Measurements from ENCODE around the gene IGFBPL1. TPM values are rescaled to one million over a fixed set of nuclear protein-coding genes. Genes with fewer than 3 reads are reported as not detected.

IGFBPL1 gene
- polyA plus RNA-seq, 1 donor (not counting 4 experiments of a cell fraction or from before 2014, with no cell fraction given): not detected

- Histone ChIP-seq H3K79me2 (ENCODE audit: control insufficient read depth, insufficient read depth, low read length) (no peaks in the 10 kb centered on the region), H3K27ac (ENCODE audit: control insufficient read depth, insufficient read depth, low read length) (no peak overlapping the region), H3K9ac (ENCODE audit: control insufficient read depth, extremely low read depth, insufficient read depth, low read length) (no peak overlapping the region), H4K20me1 (ENCODE audit: control insufficient read depth, extremely low read depth, insufficient read depth, low read length) (no peaks in the 10 kb centered on the region), H3K4me2 (ENCODE audit: control insufficient read depth, extremely low read depth, insufficient read depth, low read depth, low read length) (no peak overlapping the region), H3K27me3 (ENCODE audit: control insufficient read depth, extremely low read depth, insufficient read depth, low read length) (peaks cover 51% of the 10 kb centered on the region), H3K9me3 (ENCODE audit: control insufficient read depth, low read depth, low read length) (no peaks in the 10 kb centered on the region), H3K36me3 (ENCODE audit: control insufficient read depth in 2 of 2, extremely low read depth in 1 of 2, insufficient read depth in 2 of 2, low read length in 2 of 2) (no peaks in the 10 kb centered on the region), H3K4me1 (ENCODE audit: control insufficient read depth, extremely low read depth, insufficient read depth, low read length) (no peaks in the 10 kb centered on the region), H3K9me1 (ENCODE audit: control insufficient read depth, extremely low read depth, insufficient read depth, low read length) (no peaks in the 10 kb centered on the region), H3K4me3 (ENCODE audit: control insufficient read depth in 2 of 3, extremely low read depth in 1 of 3, insufficient read depth in 2 of 3, low read depth in 1 of 3, low read length in 3 of 3) (no peak overlapping the region), H2AFZ (ENCODE audit: control insufficient read depth, low read length) (no peak overlapping the region)
- dilution Hi-C loops (cut with MboI; ENCODE audit: extremely low pct_ligation_motif_present, low sequenced_read_pairs): no loop called here
- DNase-seq (ENCODE audit: low read depth, low spot score) (no peak), FAIRE-seq (no peak)
- TF ChIP-seq CTCF (optimal IDR thresholded peaks at IDR 0.05 in 1 of 3, IDR thresholded peaks at IDR 0.05 in 1 of 3, conservative IDR thresholded peaks at IDR 0.05 in 1 of 3; ENCODE audit: extremely low read depth in 1 of 3, insufficient read depth in 2 of 3, low read length in 3 of 3) (no peak), EZH2 (IDR thresholded peaks at IDR 0.05; ENCODE audit: low read length) (no peak)
These were observed 11.0 kb downstream of the IGFBPL1 start for GRCh38 chr9:38413283-38413682.

- Histone ChIP-seq H3K9me3 (ENCODE audit: control insufficient read depth, low read depth, low read length) (no peaks in the 10 kb centered on the region), H3K79me2 (ENCODE audit: control insufficient read depth, insufficient read depth, low read length) (no peaks in the 10 kb centered on the region), H3K4me3 (ENCODE audit: control insufficient read depth in 2 of 3, extremely low read depth in 1 of 3, insufficient read depth in 2 of 3, low read depth in 1 of 3, low read length in 3 of 3) (no peak overlapping the region), H3K4me1 (ENCODE audit: control insufficient read depth, extremely low read depth, insufficient read depth, low read length) (no peaks in the 10 kb centered on the region), H3K27me3 (ENCODE audit: control insufficient read depth, extremely low read depth, insufficient read depth, low read length) (peaks cover 45% of the 10 kb centered on the region), H3K36me3 (ENCODE audit: control insufficient read depth in 2 of 2, extremely low read depth in 1 of 2, insufficient read depth in 2 of 2, low read length in 2 of 2) (no peaks in the 10 kb centered on the region), H3K9ac (ENCODE audit: control insufficient read depth, extremely low read depth, insufficient read depth, low read length) (no peak overlapping the region), H4K20me1 (ENCODE audit: control insufficient read depth, extremely low read depth, insufficient read depth, low read length) (no peaks in the 10 kb centered on the region), H3K4me2 (ENCODE audit: control insufficient read depth, extremely low read depth, insufficient read depth, low read depth, low read length) (no peak overlapping the region), H2AFZ (ENCODE audit: control insufficient read depth, low read length) (no peak overlapping the region), H3K27ac (ENCODE audit: control insufficient read depth, insufficient read depth, low read length) (no peak overlapping the region), H3K9me1 (ENCODE audit: control insufficient read depth, extremely low read depth, insufficient read depth, low read length) (no peaks in the 10 kb centered on the region)
- TF ChIP-seq EZH2 (IDR thresholded peaks at IDR 0.05; ENCODE audit: low read length) (no peak), CTCF (optimal IDR thresholded peaks at IDR 0.05 in 1 of 3, IDR thresholded peaks at IDR 0.05 in 1 of 3, conservative IDR thresholded peaks at IDR 0.05 in 1 of 3; ENCODE audit: extremely low read depth in 1 of 3, insufficient read depth in 2 of 3, low read length in 3 of 3) (no peak)
- dilution Hi-C loops (cut with MboI; ENCODE audit: extremely low pct_ligation_motif_present, low sequenced_read_pairs): no loop called here
- DNase-seq (ENCODE audit: low read depth, low spot score) (no peak), FAIRE-seq (no peak)
These were observed 11.5 kb downstream of the IGFBPL1 start for GRCh38 chr9:38412751-38413150.

Measured in keratinocyte (primary cell).